IMR-90 (cell line): Measurements from ENCODE around the gene SAMM50. TPM values are rescaled to one million over a fixed set of nuclear protein-coding genes. Genes with fewer than 3 reads are reported as not detected.

Source experiments
- ATAC-seq: fragments of 200-7000 bp; cut with Tn5 transposase; 2 replicates; pipeline ENCODE4 v1.9.1; 2020; ENCODE audit warnings: low read depth, mild to moderate bottlenecking, moderate library complexity
- BruUV-seq: library from RNA; stranded (reverse); fragments of 400-500 nt; replicated peaks from 2 replicates; lab custom pipeline; 2021; lab: Mats Ljungman, UMichigan
- CTCF ChIA-PET: fragments of 300-600 bp; formaldehyde crosslinking; extraction: SDS; loops from one replicate; lab custom pipeline; 2021; ENCODE audit warnings: antibody characterized with exemption; lab: Yijun Ruan, JAX
- POLR2A ChIA-PET: fragments of 300-600 bp; sonication (Branson Sonifier 250); formaldehyde crosslinking; loops from one replicate; lab custom pipeline; 2022; ENCODE audit warnings: antibody characterized with exemption; ENCODE audit not compliant: unreplicated experiment; lab: Charles Lee
- DNase-seq: peaks from one replicate; pipeline ENCODE4 v3.0.0; 2013
- H2AFZ ChIP-seq: replicated peaks from 2 replicates; pipeline ENCODE3; 2013; ENCODE audit warnings: low read length, mild to moderate bottlenecking; ENCODE audit not compliant: poor library complexity
- H2AK5ac ChIP-seq: 2 replicates; pipeline ENCODE4 v1.6.1; 2013; ENCODE audit warnings: low read depth, low read length, inconsistent platforms
- H2AK9ac ChIP-seq: replicated peaks from 2 replicates; pipeline ENCODE3; 2013; ENCODE audit warnings: mild to moderate bottlenecking, low read depth, low read length, moderate library complexity; ENCODE audit not compliant: poor library complexity
- H2BK120ac ChIP-seq: 2 replicates; pipeline ENCODE4 v1.6.1; 2013; ENCODE audit warnings: low read depth, low read length, inconsistent platforms
- H2BK15ac ChIP-seq: 3 replicates; pipeline ENCODE4 v1.6.1; 2013; ENCODE audit warnings: low read depth, low read length, inconsistent platforms
- H2BK20ac ChIP-seq: 2 replicates; pipeline ENCODE4 v1.6.1; 2013; ENCODE audit warnings: low read depth, mild to moderate bottlenecking, inconsistent platforms, low read length, moderate library complexity
- H2BK5ac ChIP-seq: 2 replicates; pipeline ENCODE4 v1.6.1; 2013; ENCODE audit warnings: mild to moderate bottlenecking, low read depth, low read length, inconsistent platforms; ENCODE audit not compliant: poor library complexity, severe bottlenecking
- H3K14ac ChIP-seq: replicated peaks from 2 replicates; pipeline ENCODE4 v1.6.1; 2013; ENCODE audit warnings: low read depth, low read length, inconsistent platforms
- H3K18ac ChIP-seq: 2 replicates; pipeline ENCODE4 v1.6.1; 2013; ENCODE audit warnings: low read depth, low read length, control low read depth
- H3K23ac ChIP-seq: 2 replicates; pipeline ENCODE4 v1.6.1; 2013; ENCODE audit warnings: low read depth, low read length, inconsistent platforms
- H3K27ac ChIP-seq: 2 replicates; pipeline ENCODE4 v1.5.1; 2013; ENCODE audit warnings: mild to moderate bottlenecking, control low read depth, low read length; ENCODE audit not compliant: insufficient read depth
- H3K27me3 ChIP-seq: 2 replicates; pipeline ENCODE4 v1.6.1; 2013; ENCODE audit warnings: low read length; ENCODE audit not compliant: control insufficient read depth, insufficient read depth
- H3K36me3 ChIP-seq: 2 replicates; pipeline ENCODE4 v1.6.1; 2013; ENCODE audit warnings: low read length, mixed read lengths; ENCODE audit not compliant: control insufficient read depth, insufficient read depth
- H3K4ac ChIP-seq: 2 replicates; pipeline ENCODE4 v1.6.1; 2013; ENCODE audit warnings: low read depth, low read length, inconsistent platforms
- H3K4me1 ChIP-seq: 2 replicates; pipeline ENCODE4 v1.6.1; 2013; ENCODE audit warnings: low read length, mixed read lengths; ENCODE audit not compliant: control insufficient read depth, insufficient read depth
- H3K4me2 ChIP-seq: 2 replicates; pipeline ENCODE4 v1.6.1; 2013; ENCODE audit warnings: low read depth, mild to moderate bottlenecking, control low read depth, low read length, moderate library complexity
- H3K4me3 ChIP-seq: 2 replicates; pipeline ENCODE4 v1.5.1; 2013; ENCODE audit warnings: low read depth, mild to moderate bottlenecking, control low read depth, low read length, moderate library complexity; ENCODE audit not compliant: insufficient read depth
- H3K56ac ChIP-seq: 2 replicates; pipeline ENCODE4 v1.6.1; 2013; ENCODE audit warnings: low read length, inconsistent platforms; ENCODE audit not compliant: insufficient read depth; ENCODE audit errors: extremely low read depth
- H3K79me1 ChIP-seq, 2 experiments: 2 replicates each; pipeline ENCODE4 v1.6.1; 2013; ENCODE audit warnings: low read length in 2 of 2, inconsistent platforms in 1 of 2, low read depth in 1 of 2
- H3K9ac ChIP-seq: 2 replicates; pipeline ENCODE4 v1.6.1; 2013; ENCODE audit warnings: low read depth, low read length, control low read depth
- H3K9me1 ChIP-seq: 2 replicates; pipeline ENCODE4 v1.6.1; 2013; ENCODE audit warnings: low read length, inconsistent platforms; ENCODE audit not compliant: insufficient read depth
- H3K9me3 ChIP-seq: 2 replicates; pipeline ENCODE4 v1.6.1; 2013; ENCODE audit warnings: low read length; ENCODE audit not compliant: control insufficient read depth, insufficient read depth
- H4K20me1 ChIP-seq: 2 replicates; pipeline ENCODE4 v1.6.1; 2013; ENCODE audit warnings: low read length, inconsistent platforms; ENCODE audit not compliant: insufficient read depth
- H4K5ac ChIP-seq: 2 replicates; pipeline ENCODE4 v1.6.1; 2013; ENCODE audit warnings: mild to moderate bottlenecking, low read depth, low read length, control low read depth
- H4K8ac ChIP-seq, 2 experiments: 2 replicates each; pipeline ENCODE4 v1.6.1; 2013; ENCODE audit warnings: low read depth in 2 of 2, low read length in 2 of 2, control low read depth in 1 of 2, inconsistent platforms in 1 of 2
- H4K91ac ChIP-seq: 2 replicates; pipeline ENCODE4 v1.6.1; 2013; ENCODE audit warnings: low read depth, low read length, inconsistent platforms; ENCODE audit not compliant: insufficient read depth
- BHLHE40 ChIP-seq: fragments of 150-350 bp; IDR thresholded peaks from 2 replicates; pipeline ENCODE4 v1.6.1; 2016; ENCODE audit warnings: mild to moderate bottlenecking, low read depth, low read length
- ELK1 ChIP-seq: fragments of 150-350 bp; IDR thresholded peaks from 2 replicates; pipeline ENCODE4 v1.6.1; 2016; ENCODE audit warnings: low read depth, mild to moderate bottlenecking, low read length, moderate library complexity, borderline replicate concordance
- MXI1 ChIP-seq: IDR thresholded peaks from 2 replicates; pipeline ENCODE4 v1.6.1; 2012; ENCODE audit warnings: low read depth, mild to moderate bottlenecking, low read length, moderate library complexity, borderline replicate concordance
- NFE2L2 ChIP-seq: fragments of 150-350 bp; IDR thresholded peaks from 2 replicates; pipeline ENCODE4 v1.6.1; 2016; ENCODE audit warnings: low read depth, mild to moderate bottlenecking, low read length
- POLR2A ChIP-seq: IDR thresholded peaks from 2 replicates; pipeline ENCODE4 v1.6.1; 2012; ENCODE audit warnings: mild to moderate bottlenecking, low read depth, low read length
- RCOR1 ChIP-seq: IDR thresholded peaks from 2 replicates; pipeline ENCODE4 v1.6.1; 2012; ENCODE audit warnings: mild to moderate bottlenecking, low read length, improper control_type of control experiment; ENCODE audit not compliant: insufficient replicate concordance
- WGBS, 2 experiments: methylation state at CpG; one replicate each; pipeline versions ENCODE4 v1.1.5 to v1.1.7; 2013; ENCODE audit warnings: missing lambda C conversion rate in 2 of 2; ENCODE audit not compliant: insufficient read length in 1 of 2; ENCODE audit errors: extremely low coverage in 2 of 2; 5-methylcytosine and 5-hydroxymethylcytosine counted together
- dilution Hi-C: fragments of 300-500 bp; cut with HindIII; formaldehyde crosslinking; loops from one replicate; pipeline ENCODE4 v1.14.3; 2018; ENCODE audit warnings: low sequenced_read_pairs; ENCODE audit not compliant: unreplicated experiment
- in situ Hi-C: fragments of 300-500 bp; cut with MboI; formaldehyde crosslinking; loops from 3 replicates; pipeline ENCODE4 v1.14.3; 2019; ENCODE audit warnings: low sequenced_read_pairs, inconsistent platforms, mixed read lengths
- intact Hi-C: fragments of 100-400 bp; cut with micrococcal nuclease; formaldehyde crosslinking; loops from 2 replicates; pipeline ENCODE4 v1.10.0; 2022
- polyA plus RNA-seq, 3 experiments: library from polyadenylated mRNA; depleted of rRNA; stranded (reverse); fragments of >200 nt; gene quantifications; 2 replicates each; pipeline ENCODE4 v1.2.3, GENCODE V29; 2012; ENCODE audit warnings: low replicate concordance in 1 of 3
- total RNA-seq: library from RNA; depleted of rRNA; stranded (reverse); fragments of >200 nt; gene quantifications from 2 replicates; pipeline ENCODE4 v1.2.3, GENCODE V29; 2012

The SAMM50 gene
- total and polyA plus RNA-seq, 2 of the 4 experiments (the other 2 are of a cell fraction), result 40.6 to 43.7 TPM

GRCh38 chr22:44024288-44024921 lies 69.2 kb downstream of the SAMM50 start, which contains the start of gene PARVB:
TSS of gene PARVB (plus strand) at chr22:44024302. CDS start at chr22:44024340, 38 bp downstream.
- H3K36me3 ChIP-seq, result no peaks in the 10 kb centered on the region
- H2AFZ ChIP-seq, result peak within 1 kb of the TSS; percentile 96
- TF ChIP-seq BHLHE40 (peak; percentile 47; the same call in 1 of the 2 replicates), POLR2A (peak; percentile 52; the same call in 1 of the 2 replicates), ELK1 (no peak), RCOR1 (no peak), MXI1 (peak; percentile 36; the same call in 1 of the 2 replicates), NFE2L2 (no peak)
- peak within 1 kb of the TSS; percentile 79 for H3K23ac ChIP-seq
- in situ Hi-C loops, result no loop called here
- ChIA-PET CTCF (interaction anchor here (0.6 to 1.1 kb wide), 2 partner anchors 12 to 20 kb away, joined by 3 read pairs; no protein-coding TSS in a partner anchor), POLR2A (interaction anchor here (0.6 kb wide), 1 partner anchor 7 kb away, joined by 5 read pairs; no protein-coding TSS in a partner anchor)
- peak within 1 kb of the TSS; percentile 71 for H4K91ac ChIP-seq
- peak within 1 kb of the TSS; percentile 37; the same call in 1 of the 2 replicates for H2AK5ac ChIP-seq
- BruUV-seq, result no TSS peak
- peak within 1 kb of the TSS; percentile 61 for H3K56ac ChIP-seq
- H3K4me1 ChIP-seq, result peaks cover 19% of the 10 kb centered on the region
- H3K79me1 ChIP-seq, result peaks cover 21 to 82% of the 10 kb centered on the region in 2 experiments
- H3K9ac ChIP-seq, result peak within 1 kb of the TSS; percentile 94
- peak within 1 kb of the TSS; percentile 95 for H3K4ac ChIP-seq
- 0 out of 2 replicates have a peak, but pooled peaks cover 4% of the 10 kb centered on the region for H4K20me1 ChIP-seq
- H3K27ac ChIP-seq, result peak within 1 kb of the TSS; percentile 80
- H2BK120ac ChIP-seq, result peak within 1 kb of the TSS; percentile 76
- DNase-seq, result no peak
- peak within 1 kb of the TSS; percentile 98 for H4K5ac ChIP-seq
- H3K9me3 ChIP-seq, result no peaks in the 10 kb centered on the region
- peak within 1 kb of the TSS; percentile 12; the same call in 1 of the 3 replicates for H2BK15ac ChIP-seq
- peak within 1 kb of the TSS; percentile 96 for H3K4me2 ChIP-seq
- H2AK9ac ChIP-seq, result peak within 1 kb of the TSS; percentile 96
- peak within 1 kb of the TSS; percentile 85 for H3K14ac ChIP-seq
- ATAC-seq, result peak; percentile 31
- intact Hi-C loops, result no loop called here
- peak within 1 kb of the TSS; percentile 79 to 94 for H4K8ac ChIP-seq
- 0 out of 2 replicates have a peak within 1 kb of the TSS, but pooled peaks have one; percentile 14 for H2BK20ac ChIP-seq
- no peaks in the 10 kb centered on the region for H3K27me3 ChIP-seq
- H3K18ac ChIP-seq, result peak within 1 kb of the TSS; percentile 82
- dilution Hi-C loops, result no loop called here
- 2% methylated on average over 22 of the region's 83 CpGs; no CpG with 5 or more reads in 1 of the 2 experiments for WGBS, 2 experiments
- H3K4me3 ChIP-seq, result peak within 1 kb of the TSS; percentile 63
- H2BK5ac ChIP-seq, result peak within 1 kb of the TSS; percentile 70
- peaks cover 24% of the 10 kb centered on the region for H3K9me1 ChIP-seq
